Coronary artery (tissue), 2 donors: ENCODE measurements around the gene COX20.

ENCODE experiments used
- DNase-seq: peaks from one replicate; pipeline ENCODE4 v3.0.0-alpha.2; 2017; ENCODE audit warnings: low spot score
- H3K27ac ChIP-seq, 2 donors: fragments of 200-600 bp; sonication (generic); one replicate each; pipeline ENCODE4 v1.5.1; 2016 to 2019
- H3K4me3 ChIP-seq: fragments of 200-600 bp; sonication (generic); 2 replicates; pipeline ENCODE4 v1.5.1; 2016; ENCODE audit warnings: mild to moderate bottlenecking, moderate library complexity
- CTCF ChIP-seq: fragments of 200-600 bp; sonication (generic); IDR thresholded peaks from one replicate; pipeline ENCODE4 v1.5.1; 2019; ENCODE audit warnings: antibody characterized with exemption

The COX20 gene

GRCh38 chr1:244836135-244836521 lies 670 bp downstream of the COX20 start:
- TF ChIP-seq CTCF: no peak
- DNase-seq: no peak

GRCh38 chr1:244836584-244836983 lies 1.1 kb downstream of the COX20 start:
- TF ChIP-seq CTCF: no peak
- peak overlapping the region; percentile 96 to 98 for H3K27ac ChIP-seq
- H3K4me3 ChIP-seq: peak overlapping the region; percentile 81
- no peak for DNase-seq

More at GRCh38 chr1:244836135-244836521, 670 bp downstream of the COX20 start:
- H3K4me3 ChIP-seq: peak overlapping the region; percentile 81
- H3K27ac ChIP-seq: peak overlapping the region; percentile 96 to 98

GRCh38 chr1:244837597-244838258 lies 2.3 kb downstream of the COX20 start:
- Histone ChIP-seq H3K27ac (peak overlapping the region in 1 of 2 donors; percentile 4), H3K4me3 (peak overlapping the region; percentile 22)
- no peak for DNase-seq
- TF ChIP-seq CTCF: no peak

GRCh38 chr1:244839656-244840055 lies 4.2 kb downstream of the COX20 start:
- TF ChIP-seq CTCF: no peak
- no peak for DNase-seq
- Histone ChIP-seq H3K4me3 (no peak overlapping the region), H3K27ac (no peak overlapping the region)

- no peak for DNase-seq
- Histone ChIP-seq H3K4me3 (no peak overlapping the region), H3K27ac (peak overlapping the region in 1 of 2 donors; percentile 33)
- no peak for TF ChIP-seq CTCF
These were observed 4.8 kb downstream of the COX20 start for GRCh38 chr1:244840219-244840794.

GRCh38 chr1:244841273-244841927 lies 5.9 kb downstream of the COX20 start:
- no peak for TF ChIP-seq CTCF
- no peak overlapping the region for H3K4me3 ChIP-seq
- no peak overlapping the region for H3K27ac ChIP-seq
- DNase-seq: no peak
